ENCODE measurements around the gene FIZ1. TPM values are rescaled to one million over a fixed set of nuclear protein-coding genes. Genes with fewer than 3 reads are reported as not detected.

Gene FIZ1
- total RNA-seq, 1 donor from 2014 or later, result 7.1 TPM

DNA sequence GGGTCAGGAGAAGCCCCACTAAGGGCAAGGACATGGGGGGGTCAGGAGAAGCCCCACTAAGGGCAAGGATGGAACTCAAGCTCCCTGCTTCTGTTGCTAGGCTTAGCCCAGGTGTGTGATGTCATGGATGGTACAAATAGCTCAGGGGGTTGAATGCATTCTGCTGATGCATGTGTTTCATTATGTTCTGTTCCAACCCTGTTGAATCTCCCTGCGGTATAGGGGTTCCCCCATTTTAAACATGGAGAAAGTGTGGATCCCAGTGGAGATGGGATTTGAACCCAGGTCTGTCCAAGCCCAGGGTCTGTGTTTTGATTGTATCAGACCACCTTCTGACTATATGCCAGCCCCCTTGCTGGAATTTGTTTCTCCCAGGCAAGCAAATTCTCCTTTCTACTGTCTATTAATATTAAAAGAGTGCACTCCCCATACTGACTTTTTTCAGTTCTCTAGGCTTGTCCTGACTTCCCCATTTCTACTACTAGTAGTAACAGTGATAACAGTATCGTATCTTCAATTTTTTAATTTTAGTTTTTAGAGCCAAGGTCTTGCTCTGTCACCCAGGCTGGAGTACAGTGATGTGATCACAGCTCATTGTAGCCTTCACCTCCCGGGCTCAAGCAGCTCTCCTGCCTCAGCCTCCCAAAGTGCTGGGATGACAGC lies 12.8 kb upstream of the FIZ1 start:
- ATAC-seq, result no peak

DNA sequence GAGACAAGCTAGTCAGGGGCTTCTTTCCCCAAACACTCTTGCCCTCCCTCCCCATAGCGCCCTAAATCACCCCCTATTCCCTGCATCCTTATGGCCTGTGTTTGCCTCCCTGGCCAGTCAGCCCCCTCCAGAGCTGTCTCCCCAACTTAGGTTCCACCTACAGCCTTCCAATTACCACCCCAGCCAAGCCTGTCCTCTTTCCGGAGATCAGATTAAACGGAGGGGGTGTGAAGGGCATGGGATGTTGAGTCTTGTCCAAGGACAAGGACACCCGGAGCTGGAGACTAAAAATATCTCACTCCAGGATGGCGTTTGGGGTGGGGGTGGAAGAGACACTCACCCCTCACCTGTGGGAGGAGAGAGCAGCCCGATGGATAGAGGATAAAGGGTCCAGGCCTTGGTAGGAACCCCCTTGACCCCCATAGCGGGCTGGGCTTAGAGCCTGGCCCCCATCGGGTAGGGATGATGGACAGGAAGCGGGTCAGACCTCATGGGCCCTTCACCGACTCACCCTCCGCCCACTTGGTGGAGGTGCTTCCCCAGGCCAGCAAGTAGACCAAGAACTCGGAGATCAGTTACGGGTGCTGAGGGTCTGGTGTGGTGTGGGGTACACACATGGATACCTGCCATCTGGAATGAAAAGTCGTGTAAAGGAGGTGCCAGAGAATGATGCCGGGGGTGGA lies 12.1 kb upstream of the FIZ1 start:
- ATAC-seq, result no peak

DNA sequence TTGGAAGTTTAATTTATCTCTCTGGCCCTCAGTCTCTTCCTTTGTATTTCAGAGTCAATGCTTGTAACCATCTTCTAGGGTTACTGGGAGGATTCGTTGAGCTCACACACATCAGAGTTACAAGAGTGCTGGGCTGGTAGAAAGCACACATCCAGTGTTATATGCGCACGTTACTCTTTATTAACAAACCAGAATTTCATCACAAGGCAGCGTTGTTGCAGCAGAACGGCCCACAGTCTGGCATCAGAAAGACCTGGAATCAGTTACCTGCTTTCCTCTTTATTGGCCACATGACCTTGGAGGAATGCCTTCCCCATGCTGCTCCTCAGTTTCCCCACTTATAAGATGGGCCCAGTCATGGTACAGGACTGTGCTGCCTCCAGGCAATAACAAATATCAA lies 10.0 kb upstream of the FIZ1 start:
- ATAC-seq, result no peak

DNA sequence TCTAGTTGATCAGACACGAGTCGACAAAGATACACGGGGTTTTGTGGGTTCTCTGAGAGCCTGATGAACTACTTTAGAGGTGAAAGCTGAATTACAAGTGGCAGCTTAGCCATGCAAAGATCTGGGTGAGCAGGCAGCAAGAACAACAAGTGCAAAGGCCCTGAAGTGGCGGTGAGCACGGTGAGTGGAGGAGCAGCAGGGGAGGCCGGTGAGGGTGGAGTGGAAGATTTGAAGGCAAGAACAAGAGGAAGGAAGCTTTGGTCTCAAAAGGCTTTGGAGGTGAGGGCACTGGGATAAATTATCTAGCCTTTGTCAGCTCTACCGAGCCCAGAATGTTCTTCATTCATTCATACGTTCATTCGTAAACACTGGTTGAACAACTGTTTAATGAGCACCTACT lies 7.5 kb upstream of the FIZ1 start:
- ATAC-seq, result no peak

DNA sequence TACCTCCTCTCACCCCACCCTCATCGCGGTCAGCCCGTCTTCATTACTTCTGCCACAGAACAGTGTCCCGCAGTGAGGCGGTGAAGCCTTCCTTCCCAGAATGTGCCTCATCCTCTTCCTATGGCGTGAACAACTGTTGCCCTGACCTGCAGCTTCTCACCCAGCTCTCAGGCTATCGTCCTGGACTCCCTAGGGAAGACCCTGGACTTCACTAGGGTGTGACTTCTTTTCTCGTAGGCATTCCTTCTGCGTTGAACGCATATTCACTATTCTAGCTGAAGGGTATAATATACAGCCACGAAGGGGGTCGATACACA lies 7.1 kb upstream of the FIZ1 start:
- ATAC-seq, result no peak

DNA sequence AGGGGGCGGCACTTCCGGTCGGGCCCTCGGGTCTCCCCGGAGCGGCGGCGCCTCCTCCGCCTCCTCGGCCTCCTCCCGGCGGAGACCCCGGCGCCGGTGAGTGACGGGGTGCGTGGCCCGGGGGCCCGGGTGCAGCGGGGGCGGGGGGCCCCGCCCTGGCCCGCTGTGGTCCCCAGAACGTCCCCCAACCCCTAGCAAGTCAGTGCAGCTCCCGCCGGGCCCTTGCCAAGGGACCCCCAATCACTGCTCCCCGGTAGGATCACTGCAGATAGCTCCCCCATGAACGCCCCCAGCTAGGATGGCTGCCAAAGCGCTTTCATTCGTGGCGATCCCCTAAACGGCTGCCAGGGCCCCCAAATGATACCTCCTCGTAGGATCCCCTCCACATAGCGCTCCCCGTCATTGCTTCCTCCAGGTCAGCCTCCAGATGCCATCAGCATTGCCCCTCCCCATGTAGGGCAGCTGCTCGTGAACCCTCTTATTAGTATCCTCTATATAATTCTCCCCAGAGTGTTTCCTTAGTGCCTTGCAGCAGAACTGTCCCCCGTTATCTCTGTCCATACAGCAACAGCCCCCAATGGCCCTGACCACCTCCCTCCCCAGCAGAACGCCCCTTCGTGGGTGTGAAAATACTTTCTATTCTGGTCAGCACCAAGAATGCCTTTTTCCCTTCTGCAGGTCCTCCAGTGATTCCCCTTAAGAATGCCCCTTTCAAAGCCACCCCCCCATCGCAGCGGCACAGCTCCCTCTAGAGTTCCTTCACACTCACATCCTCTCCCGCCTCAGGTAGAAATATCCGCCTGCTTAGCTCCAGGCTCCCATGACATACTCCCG lies 6.5 kb upstream of the FIZ1 start, which contains the start of gene ZNF865:
Gene ZNF865 (plus strand): TSS at position 11 of the 834 bp plus-strand sequence. CDS start 7,972 bp downstream, outside the sequence.
- peak; percentile 57 for ATAC-seq

DNA sequence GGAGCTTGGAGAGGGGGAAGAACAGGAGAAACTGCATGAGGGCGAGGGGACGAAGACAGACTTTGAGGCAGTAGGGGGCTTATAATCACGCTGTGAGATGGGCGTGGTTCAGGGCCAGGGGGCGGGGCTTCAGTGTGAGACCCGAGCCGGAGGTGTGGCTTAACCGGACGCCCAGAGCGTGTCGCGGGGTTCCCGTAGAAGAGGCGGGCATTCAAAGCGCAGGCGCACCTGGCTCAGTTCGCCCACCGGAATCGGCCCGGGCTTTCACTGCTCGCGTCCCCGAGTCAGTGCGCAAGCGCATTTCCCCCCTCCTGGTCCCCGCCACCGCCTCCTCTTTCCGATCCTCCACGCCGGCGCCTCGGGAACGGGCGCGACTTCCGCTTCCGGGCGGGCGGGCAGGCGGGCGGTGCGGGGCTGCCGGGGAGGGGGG lies 5.9 kb upstream of the FIZ1 start:
- peak; percentile 73 for ATAC-seq

DNA sequence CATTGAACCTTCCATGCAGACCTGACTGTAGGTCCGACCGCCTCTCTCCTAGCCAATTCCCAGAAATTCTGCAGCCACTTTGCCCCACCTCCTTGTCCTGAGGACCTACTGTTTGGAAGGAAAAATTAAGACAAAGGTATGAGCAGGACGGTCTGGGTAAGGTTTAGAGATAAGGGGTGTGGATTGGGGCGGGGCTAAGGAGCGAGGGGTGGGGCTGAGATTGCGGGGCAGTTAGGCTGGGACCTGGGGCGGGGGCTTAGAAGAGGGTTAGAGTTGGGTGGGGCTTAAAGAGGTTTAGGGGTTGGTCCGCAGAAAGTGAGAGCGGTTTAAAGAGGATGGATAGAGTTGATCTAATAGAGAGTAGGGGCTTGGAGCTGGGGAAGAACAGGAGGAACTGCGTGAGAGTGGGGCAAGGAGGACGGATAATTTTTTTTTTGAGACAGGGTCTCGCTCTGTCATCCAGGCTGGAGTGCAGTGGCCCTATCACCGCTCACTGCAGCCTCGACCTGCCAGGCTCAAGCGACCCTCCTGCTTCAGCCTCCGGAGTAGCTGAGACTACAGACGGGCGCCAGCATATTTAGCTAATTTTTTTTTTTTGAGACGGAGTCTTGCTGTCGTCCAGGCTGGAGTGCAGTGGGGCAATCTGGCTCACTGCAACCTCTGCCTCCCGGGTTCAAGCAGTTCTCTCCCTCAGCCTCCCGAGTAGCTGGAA lies 4.4 kb upstream of the FIZ1 start:
- no peak for ATAC-seq

DNA sequence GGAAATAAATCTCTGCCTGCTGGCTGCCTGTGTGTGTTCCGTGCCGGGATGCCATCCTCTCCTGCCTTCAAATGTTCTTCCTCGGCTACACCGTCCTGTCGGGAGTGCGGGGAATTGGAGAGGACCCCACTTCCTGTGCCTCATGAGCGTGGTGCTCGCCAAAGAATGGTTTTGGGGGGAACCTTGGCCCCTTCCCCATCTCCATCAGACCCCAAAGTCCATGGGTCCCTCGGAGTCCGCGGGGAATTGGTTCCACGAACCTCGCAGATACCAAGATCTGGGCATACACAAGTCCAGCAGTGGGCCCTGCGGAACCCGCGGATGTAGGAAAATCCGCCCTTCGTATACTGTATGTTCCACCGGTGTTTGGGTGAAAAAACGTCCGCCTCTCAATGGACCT lies 3.8 kb upstream of the FIZ1 start:
- no peak for ATAC-seq

DNA sequence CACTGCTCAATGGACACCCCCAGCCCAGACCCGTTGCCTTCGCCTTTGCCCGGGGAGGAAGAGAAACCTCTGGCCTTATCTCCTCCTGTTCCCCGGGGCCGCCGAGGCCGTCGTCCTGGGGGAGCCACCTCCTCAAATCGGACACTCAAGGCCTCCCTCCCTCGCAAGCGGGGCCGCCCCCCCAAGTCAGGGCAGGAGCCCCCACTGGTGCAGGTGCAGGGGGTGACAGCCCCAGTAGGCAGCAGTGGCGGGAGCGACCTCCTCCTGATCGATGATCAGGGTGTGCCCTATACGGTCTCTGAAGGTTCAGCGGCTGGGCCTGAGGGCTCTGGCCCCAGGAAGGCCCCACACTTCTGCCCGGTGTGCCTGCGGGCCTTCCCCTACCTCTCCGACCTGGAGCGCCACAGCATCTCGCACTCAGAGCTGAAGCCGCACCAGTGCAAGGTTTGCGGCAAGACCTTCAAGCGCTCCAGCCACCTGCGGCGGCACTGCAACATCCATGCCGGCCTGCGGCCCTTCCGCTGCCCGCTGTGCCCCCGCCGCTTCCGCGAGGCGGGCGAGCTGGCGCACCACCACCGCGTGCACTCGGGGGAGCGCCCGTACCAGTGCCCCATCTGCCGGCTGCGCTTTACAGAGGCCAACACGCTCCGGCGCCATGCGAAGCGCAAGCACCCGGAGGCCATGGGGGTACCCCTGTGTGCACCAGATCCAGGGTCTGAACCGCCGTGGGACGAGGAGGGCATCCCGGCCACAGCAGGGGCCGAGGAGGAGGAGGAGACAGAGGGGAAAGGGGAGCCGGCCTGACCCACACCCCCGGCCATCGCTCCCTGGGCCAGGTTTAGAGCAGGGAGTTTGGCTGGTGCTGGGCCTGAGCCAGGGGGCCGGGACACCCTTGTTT lies 3.0 kb upstream of the FIZ1 start:
- ATAC-seq, result no peak

DNA sequence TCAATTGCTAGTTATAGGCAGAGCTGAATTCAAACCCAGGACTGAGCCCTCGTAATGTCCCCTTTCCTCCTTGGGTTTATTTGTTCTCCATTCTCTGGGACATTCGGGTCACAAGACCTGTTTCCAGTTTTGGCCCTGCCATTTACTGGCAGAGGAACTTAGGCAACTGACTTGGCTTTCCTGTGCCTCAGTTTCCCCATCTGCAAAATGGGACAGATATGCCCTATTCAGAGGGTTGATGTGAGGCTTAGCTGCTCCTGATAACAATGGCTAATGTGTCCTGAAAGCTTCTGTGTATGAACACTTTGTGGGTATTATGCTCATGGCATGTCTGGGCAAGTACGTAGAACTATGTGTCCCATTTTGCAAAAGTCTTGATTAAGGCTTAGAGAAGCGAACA lies 1.8 kb upstream of the FIZ1 start:
- no peak for ATAC-seq

DNA sequence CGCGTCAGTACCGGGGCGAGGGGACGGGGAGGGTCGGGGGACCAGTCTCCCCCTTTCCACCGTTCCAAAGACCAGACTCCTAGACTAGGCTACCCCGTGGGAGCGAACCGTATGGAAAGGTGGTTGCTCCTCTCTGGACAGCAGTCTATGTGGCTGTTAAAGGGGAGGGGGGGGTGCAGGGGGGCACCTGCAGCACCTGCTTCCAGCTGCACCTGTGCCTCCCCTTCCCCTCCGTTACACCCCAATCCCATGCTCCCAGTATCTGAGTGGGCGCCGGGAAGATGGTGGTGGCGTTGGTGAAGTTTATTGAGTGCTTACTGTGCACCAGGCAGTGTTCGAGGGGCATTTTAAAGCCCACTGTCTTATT lies 1.3 kb upstream of the FIZ1 start:
- no peak for ATAC-seq

DNA sequence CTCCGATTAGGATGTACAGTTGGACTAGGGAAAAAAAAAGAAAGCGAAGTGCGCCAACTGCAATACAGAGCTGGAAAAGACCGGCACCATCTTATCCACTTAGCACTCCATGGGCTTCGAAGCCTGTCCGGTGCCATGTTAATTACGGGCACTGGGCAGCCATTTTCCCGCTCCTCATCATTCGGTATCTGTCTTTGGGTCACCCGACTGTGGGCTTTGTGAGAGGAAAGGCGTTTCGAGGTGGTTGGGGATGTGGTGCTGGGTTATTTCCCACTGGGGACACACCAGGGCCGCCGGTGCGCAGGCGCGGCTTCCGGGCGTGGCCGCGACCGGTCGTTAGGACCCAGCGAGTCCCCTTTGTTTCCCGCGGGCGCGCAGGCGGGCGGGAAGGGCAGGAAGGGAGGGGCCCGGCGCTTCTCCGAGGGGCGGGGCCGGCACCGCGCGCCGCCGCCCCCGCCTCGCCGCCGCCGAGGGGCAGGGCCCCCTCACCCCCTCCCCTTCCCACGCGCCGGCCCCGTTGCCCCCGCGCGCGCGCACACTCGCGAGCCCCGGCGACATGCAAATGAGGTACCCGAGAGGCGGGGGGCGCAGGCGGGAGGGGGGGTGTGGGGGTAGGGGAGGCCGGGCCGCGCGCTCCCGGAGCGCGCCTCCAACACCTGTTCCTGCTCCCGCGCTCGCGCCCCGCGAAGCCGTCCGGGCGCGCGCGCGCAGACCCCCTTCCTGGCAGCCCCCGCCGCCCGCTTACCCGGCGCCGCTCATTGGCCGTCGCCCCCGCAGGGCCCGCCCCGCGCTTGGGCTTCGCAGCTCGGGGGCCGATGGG lies 735 bp upstream of the FIZ1 start, which contains the start of gene ZNF524:
Gene ZNF524 (plus strand): TSS at position 447 of the 820 bp plus-strand sequence. CDS start 1,825 bp downstream, outside the sequence.
- peak; percentile 50 for ATAC-seq

DNA sequence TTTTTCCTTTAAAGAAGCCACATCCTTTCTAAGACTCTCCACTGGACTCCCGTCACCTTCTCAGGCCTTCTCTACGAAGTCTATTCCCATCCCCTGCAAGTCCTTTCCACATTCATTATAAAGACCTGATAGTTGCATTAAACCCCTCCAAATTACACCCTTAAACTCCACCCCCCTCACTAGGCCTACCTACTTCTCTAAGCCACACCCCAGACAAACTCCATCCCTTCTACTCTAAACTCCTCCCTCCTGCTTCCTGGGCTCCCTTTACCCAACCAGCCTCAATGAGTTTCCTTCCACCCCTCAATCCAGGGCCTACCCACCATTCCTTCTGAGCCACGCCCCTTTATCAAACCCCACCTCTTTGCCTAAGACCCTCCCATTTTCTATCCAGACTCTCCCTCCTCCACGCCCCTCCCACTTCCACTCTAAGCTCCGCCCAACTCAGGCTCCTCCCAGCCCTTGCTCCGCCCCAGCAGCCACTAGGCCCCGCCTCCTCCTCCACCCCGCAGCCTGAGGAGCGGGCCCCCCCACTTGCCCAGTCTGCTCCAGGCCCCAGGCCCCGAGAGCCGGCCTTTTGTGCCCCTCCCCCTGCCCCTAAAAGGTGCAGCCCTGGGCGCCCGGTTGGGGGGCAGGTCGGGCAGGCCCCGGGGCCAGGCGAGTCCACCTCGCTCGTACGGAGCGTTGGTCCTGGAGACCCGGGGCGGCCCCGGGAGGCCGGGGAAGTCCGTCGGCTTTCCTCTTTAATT lies 424 bp downstream of the FIZ1 start:
- ATAC-seq, result peak; percentile 90

DNA sequence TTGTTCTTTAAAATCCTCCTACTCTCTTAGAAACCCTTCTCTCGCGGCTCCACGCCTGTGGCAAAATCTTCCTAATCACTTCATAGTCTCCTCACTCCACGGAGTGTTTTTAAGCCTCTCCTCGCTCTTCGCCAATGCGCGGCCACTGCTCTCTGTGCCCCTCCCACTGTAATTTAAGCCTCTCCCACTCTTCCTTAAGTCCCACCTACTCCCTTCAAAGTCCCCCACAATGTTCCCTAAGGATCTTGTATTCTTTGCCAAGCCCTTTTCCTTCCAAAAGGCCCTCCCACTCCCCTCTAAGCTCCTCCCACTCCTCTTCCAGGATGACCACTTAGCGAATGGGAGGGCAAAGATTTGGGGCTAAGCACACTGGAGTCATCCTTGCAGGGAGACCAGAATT lies 1.3 kb downstream of the FIZ1 start:
- no peak for ATAC-seq

DNA sequence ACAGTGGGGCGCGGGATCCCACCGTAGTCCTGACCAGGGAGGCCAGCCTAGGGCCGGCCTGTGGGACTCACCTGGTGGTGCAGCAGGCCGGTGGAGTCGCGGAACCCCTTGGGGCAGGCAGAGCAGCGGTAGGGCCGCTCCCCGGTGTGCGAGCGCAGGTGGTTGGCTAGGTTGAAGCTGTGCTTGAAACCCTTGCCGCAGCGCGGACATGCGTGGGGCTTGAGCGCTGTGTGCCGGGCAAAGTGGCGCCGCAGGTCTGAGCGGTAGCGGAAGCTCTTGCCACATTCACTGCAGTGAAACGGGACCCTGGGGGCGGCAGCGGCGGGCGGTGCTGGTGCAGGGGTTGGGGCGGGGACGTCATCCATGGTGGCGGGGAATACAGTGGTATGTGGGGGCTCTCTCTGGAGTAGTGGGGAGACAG lies 1.8 kb downstream of the FIZ1 start:
- no peak for ATAC-seq

DNA sequence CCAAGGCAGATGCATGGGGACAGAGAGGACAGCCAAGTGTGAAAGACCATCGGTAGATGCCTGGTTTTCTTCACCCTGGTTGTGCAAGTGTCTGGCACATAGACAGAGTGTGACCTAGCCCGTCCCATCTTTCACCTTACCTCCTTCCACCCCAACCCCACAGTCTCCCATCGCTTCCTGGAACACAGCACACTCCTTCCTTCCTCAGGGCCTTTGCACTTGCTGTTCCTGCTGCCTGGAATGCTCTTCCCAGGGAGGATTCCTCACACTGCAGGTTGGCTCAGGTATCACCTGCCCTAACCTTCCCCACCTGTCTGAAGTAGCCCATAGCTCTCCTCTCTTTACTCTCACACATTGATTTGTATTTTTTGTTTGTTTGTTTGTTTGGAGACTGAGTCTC lies 3.0 kb downstream of the FIZ1 start:
- ATAC-seq, result no peak

DNA sequence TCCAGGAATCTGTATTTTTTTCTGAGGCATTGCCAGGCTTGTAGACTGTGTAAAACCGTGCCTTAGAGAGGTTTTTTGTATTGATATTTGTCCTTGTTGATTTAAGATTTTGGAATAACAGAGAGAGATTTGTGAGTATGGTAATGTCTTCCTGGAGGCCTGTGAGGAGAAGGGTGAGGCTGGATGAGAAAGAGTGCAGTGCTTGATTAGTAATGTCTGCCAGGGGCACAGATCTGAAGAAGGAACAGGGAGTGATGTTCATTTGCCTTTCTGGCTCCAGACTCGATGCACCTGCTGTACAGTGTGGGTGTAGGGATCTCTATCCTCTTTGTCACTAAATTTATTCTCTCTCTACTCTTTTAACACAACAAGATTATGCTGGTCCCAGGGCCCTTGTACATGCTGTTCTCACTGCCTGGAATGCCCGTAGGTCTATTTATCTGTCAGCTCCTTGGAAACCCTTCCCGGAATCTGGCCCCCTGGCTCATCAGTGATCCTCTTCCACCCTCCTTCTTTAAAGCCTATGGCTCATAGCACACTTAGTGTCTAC lies 4.2 kb downstream of the FIZ1 start:
- no peak for ATAC-seq

DNA sequence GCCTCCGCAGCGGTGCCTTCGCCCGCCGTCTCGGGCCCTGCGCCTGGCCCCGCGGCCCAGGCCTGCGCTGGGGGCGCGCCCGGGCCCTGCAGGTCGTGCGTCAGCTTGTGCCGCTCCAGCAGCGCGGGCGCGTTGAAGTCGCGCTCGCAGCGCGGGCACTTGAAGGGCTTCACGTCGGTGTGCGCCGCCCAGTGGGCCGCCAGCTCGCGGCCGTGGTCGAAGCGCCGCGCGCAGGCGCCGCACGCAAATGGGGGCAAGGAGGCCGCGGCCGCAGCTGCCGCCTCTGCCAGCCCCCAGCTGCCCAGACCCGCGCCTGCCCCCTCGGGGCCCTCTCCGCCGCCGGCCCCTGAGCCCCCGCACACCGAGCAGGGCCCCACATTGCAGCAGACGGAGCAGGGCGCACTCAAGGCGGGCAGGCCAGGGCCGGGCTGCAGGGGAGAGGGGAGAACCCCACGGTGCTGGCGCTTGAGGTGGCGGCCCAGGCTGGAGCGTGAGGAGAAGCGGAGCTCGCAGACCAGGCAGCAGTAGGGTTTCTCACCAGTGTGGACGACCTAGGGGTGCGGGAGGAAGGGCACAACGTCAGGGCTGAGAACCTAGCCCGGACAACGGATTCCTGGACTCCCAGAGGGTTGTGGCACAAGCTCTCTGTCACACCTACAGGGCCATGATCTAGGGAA lies 6.1 kb downstream of the FIZ1 start:
- ATAC-seq, result no peak

Measured in esophagus mucosa (tissue), 1 donor.